HepG2 (cell line): ENCODE measurements around the gene CD3D. TPM values are rescaled to one million over a fixed set of nuclear protein-coding genes. Genes with fewer than 3 reads are reported as not detected.

Experiments used
- ATAC-seq: fragments of 200-7000 bp; cut with Tn5 transposase; 3 replicates; pipeline ENCODE4 v1.9.1; 2020; ENCODE audit warnings: mild to moderate bottlenecking, moderate library complexity
- BruUV-seq: library from RNA; stranded (reverse); fragments of 400-500 nt; replicated peaks from 2 replicates; lab custom pipeline; 2021; lab: Mats Ljungman, UMichigan
- CTCF ChIA-PET: fragments of 300-600 bp; formaldehyde crosslinking; extraction: SDS; loops from one replicate; lab custom pipeline; 2021; ENCODE audit warnings: low total read pairs, inconsistent platforms, low intra/inter-chr PET ratio; lab: Yijun Ruan, JAX
- POLR2A ChIA-PET: fragments of 350-600 bp; sonication (Branson Sonifier 250); formaldehyde crosslinking; loops from one replicate; lab custom pipeline; 2020; ENCODE audit warnings: antibody characterized with exemption, inconsistent platforms; lab: Yijun Ruan, JAX
- DNase-seq: peaks from one replicate; pipeline ENCODE4 v3.0.0-alpha.2; 2015; ENCODE audit warnings: low spot score
- FAIRE-seq: peaks from 3 replicates; lab custom pipeline; 2011; peaks lifted over from hg19 to GRCh38; lab: Jason Lieb, UNC
- H2AFZ ChIP-seq: one replicate; pipeline ENCODE4 v1.6.1; 2011; ENCODE audit warnings: low read length, inconsistent platforms
- H3K27ac ChIP-seq: fragments of 300-600 bp; 3 replicates; pipeline ENCODE4 v1.8.0; 2011; ENCODE audit warnings: mixed run types, mild to moderate bottlenecking, mixed read lengths, low read length, inconsistent platforms; ENCODE audit not compliant: insufficient read depth; ENCODE audit errors: extremely low read length
- H3K27me3 ChIP-seq, 2 experiments: fragments of 200-600 bp in 1 of 2; 2 replicates in 1 of 2; 3 replicates in 1 of 2; pipeline versions ENCODE4 v1.6.0 to v1.8.0; 2011; ENCODE audit warnings: low read length in 2 of 2, mild to moderate bottlenecking in 2 of 2, moderate library complexity in 2 of 2, inconsistent platforms in 1 of 2; ENCODE audit not compliant: insufficient read depth in 2 of 2, control insufficient read depth in 1 of 2
- H3K36me3 ChIP-seq, 2 experiments: fragments of 200-600 bp in 1 of 2; replicated peaks in 1 of 2; 2 replicates in 1 of 2; 3 replicates in 1 of 2; pipeline versions ENCODE4 v1.5.1 to v1.8.0; 2011; ENCODE audit warnings: low read length in 2 of 2, inconsistent platforms in 1 of 2; ENCODE audit not compliant: insufficient read depth in 2 of 2, control insufficient read depth in 1 of 2
- H3K4me1 ChIP-seq: 2 replicates; pipeline ENCODE4 v1.5.1; 2012; ENCODE audit warnings: low read length, inconsistent platforms; ENCODE audit not compliant: insufficient read depth
- H3K4me2 ChIP-seq: 2 replicates; pipeline ENCODE4 v1.6.0; 2011; ENCODE audit warnings: low read depth, low read length, inconsistent platforms
- H3K4me3 ChIP-seq, 3 experiments: fragments of 200-600 bp in 1 of 3; sonication (generic), shearing (Covaris generic) in 1 of 3; replicated peaks in 1 of 3; 2 replicates each; pipeline ENCODE4 v1.5.1; 2011 to 2016; ENCODE audit warnings: low read length in 3 of 3, inconsistent platforms in 2 of 3, low read depth in 2 of 3, mild to moderate bottlenecking in 2 of 3, control low read depth in 1 of 3, mixed read lengths in 1 of 3; ENCODE audit not compliant: insufficient read depth in 1 of 3
- H3K79me2 ChIP-seq: one replicate; pipeline ENCODE4 v1.6.1; 2011; ENCODE audit warnings: low read length, inconsistent platforms; ENCODE audit not compliant: insufficient read depth
- H3K9ac ChIP-seq: 2 replicates; pipeline ENCODE4 v1.6.0; 2011; ENCODE audit warnings: mild to moderate bottlenecking, low read depth, low read length, inconsistent platforms; ENCODE audit not compliant: insufficient read depth
- H3K9me3 ChIP-seq: 2 replicates; pipeline ENCODE4 v1.5.1; 2012; ENCODE audit warnings: mild to moderate bottlenecking, low read length
- H4K20me1 ChIP-seq: 2 replicates; pipeline ENCODE4 v1.6.0; 2011; ENCODE audit warnings: inconsistent platforms, mild to moderate bottlenecking, low read length, moderate library complexity; ENCODE audit not compliant: insufficient read depth
- ISX ChIP-seq: sonication (generic); formaldehyde crosslinking; conservative IDR thresholded peaks from 2 replicates; pipeline ENCODE4 v1.5.0; 2020; ENCODE audit warnings: missing genetic modification reagents
- MATR3 ChIP-seq: sonication (generic); formaldehyde crosslinking; IDR thresholded peaks from 2 replicates; pipeline ENCODE4 v1.4.0; 2020; ENCODE audit warnings: missing genetic modification reagents
- MBD4 ChIP-seq: IDR thresholded peaks from 2 replicates; pipeline ENCODE4 v1.6.1; 2012; ENCODE audit warnings: low read length, inconsistent platforms, borderline replicate concordance
- MYNN ChIP-seq: sonication (generic); formaldehyde crosslinking; IDR thresholded peaks from 2 replicates; pipeline ENCODE4 v1.4.0; 2020; ENCODE audit warnings: mild to moderate bottlenecking, low read depth, missing genetic modification reagents
- SMARCC2 ChIP-seq: fragments of 450-650 bp; IDR thresholded peaks from 2 replicates; pipeline ENCODE4 v1.6.1; 2017; ENCODE audit warnings: antibody characterized with exemption, mild to moderate bottlenecking
- ZNF326 ChIP-seq: sonication (generic); formaldehyde crosslinking; IDR thresholded peaks from 2 replicates; pipeline ENCODE4 v1.4.0; 2020; ENCODE audit warnings: missing genetic modification reagents, borderline replicate concordance
- ZNF547 ChIP-seq: sonication (generic); formaldehyde crosslinking; IDR thresholded peaks from 2 replicates; pipeline ENCODE4 v1.5.1; 2020; ENCODE audit warnings: mild to moderate bottlenecking, missing genetic modification reagents
- WGBS: methylation state at CpG from one replicate; pipeline ENCODE4 v1.1.6; 2017; ENCODE audit warnings: low lambda C conversion rate; 5-methylcytosine and 5-hydroxymethylcytosine counted together
- in situ Hi-C: cut with HindIII; loops from 2 replicates; pipeline ENCODE4 v1.10.0; 2017; ENCODE audit warnings: low pct_unique_long_range_greater_than_20kb; ENCODE audit not compliant: extremely low pct_ligation_motif_present
- intact Hi-C: fragments of 100-400 bp; cut with micrococcal nuclease; formaldehyde crosslinking; loops from one replicate; pipeline ENCODE4 v1.10.0; 2022; ENCODE audit not compliant: unreplicated experiment
- polyA plus RNA-seq, 8 experiments: library from polyadenylated mRNA; depleted of rRNA in 3 of 8; stranded (reverse) in 7 of 8; unstranded in 1 of 8; fragments of >200 nt; fragmentation: Illumina TruSeq in 4 of 8; extraction: Trizol in 4 of 8; gene quantifications; 2 replicates each; pipeline versions ENCODE4 v1.2.1 to v1.2.3, GENCODE V29; 2011 to 2016; ENCODE audit warnings: low read depth in 4 of 8, missing spikeins in 1 of 8, mixed read lengths in 1 of 8; ENCODE audit not compliant: insufficient read depth in 1 of 8
- total RNA-seq, 5 experiments: library from RNA; depleted of rRNA; stranded (reverse); fragments of >200 nt; fragmentation: Illumina TruSeq; extraction: Trizol; gene quantifications; 2 replicates each; pipeline ENCODE4 v1.2.3, GENCODE V29; 2016; ENCODE audit warnings: low read depth in 1 of 5
- TF ChIP-seq, protein P1 (sequence below): sonication (generic); formaldehyde crosslinking; IDR thresholded peaks from 2 replicates; pipeline ENCODE4 v1.8.1; 2023; ENCODE audit warnings: missing genetic modification reagents, inconsistent platforms, borderline replicate concordance
- TF ChIP-seq, protein P2 (sequence below): sonication (generic); formaldehyde crosslinking; IDR thresholded peaks from 2 replicates; pipeline ENCODE4 v1.4.0; 2020; ENCODE audit warnings: missing genetic modification reagents
- TF ChIP-seq, protein P3 (sequence below): IDR thresholded peaks from 2 replicates; pipeline ENCODE4 v1.6.1; 2016; ENCODE audit warnings: missing biosample characterization, missing genetic modification reagents, low read depth
- TF ChIP-seq, protein P4 (sequence below), 2 experiments: fragments of 450-650 bp in 1 of 2; sonication (generic) in 1 of 2; formaldehyde crosslinking in 1 of 2; IDR thresholded peaks; 2 replicates each; pipeline versions ENCODE4 v1.6.1 to v1.8.0; 2016 to 2022; ENCODE audit warnings: antibody characterized with exemption in 1 of 2, mild to moderate bottlenecking in 1 of 2, missing genetic modification reagents in 1 of 2

The CD3D gene
- total and polyA plus RNA-seq, 2 of the 13 experiments (the other 11 are each of a cell fraction or from before 2014, with no cell fraction given) = 0.66 to 6.6 TPM

DNA sequence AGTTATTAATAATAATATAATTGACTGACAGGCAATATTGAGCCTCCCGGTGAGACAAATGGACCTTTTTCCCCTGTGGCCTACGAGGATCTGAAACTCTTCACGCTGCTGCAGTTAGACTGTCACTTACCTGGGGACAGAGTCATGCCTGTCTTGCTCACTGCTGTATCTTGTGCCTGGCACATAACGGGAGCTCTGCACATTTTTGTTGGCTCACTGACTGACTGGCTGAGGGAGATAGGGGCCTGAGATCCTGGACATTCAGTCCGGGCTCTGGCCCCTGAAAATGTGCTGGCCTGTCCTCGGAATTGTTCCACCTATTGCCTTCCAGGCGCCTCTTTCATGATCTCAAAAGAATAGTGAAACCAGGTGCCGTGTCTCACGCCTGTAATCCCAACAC lies 743 bp upstream of the CD3D start:
- Histone ChIP-seq H3K27ac (no peak overlapping the region), H3K4me1 (peaks cover 30% of the 10 kb centered on the region), H3K4me3 (no peak overlapping the region), H3K79me2 (no peaks in the 10 kb centered on the region), H3K27me3 (peaks cover 3 to 24% of the 10 kb centered on the region in 2 experiments; a peak in 2 of 5 replicates), H3K36me3 (no peaks in the 10 kb centered on the region), H3K9me3 (no peaks in the 10 kb centered on the region), H3K9ac (no peak overlapping the region), H2AFZ (no peak overlapping the region), H3K4me2 (no peak overlapping the region), H4K20me1 (no peaks in the 10 kb centered on the region)
- FAIRE-seq (no peak), DNase-seq (no peak), ATAC-seq (no peak)
- no TSS peak for BruUV-seq
- WGBS = 49% methylated on average over 6 of the region's 9 CpGs
- intact Hi-C loops (no loop called here), in situ Hi-C loops (no loop called here)
- CTCF ChIA-PET = no interaction called here
- POLR2A ChIA-PET = no interaction called here
- TF ChIP-seq, protein P1, sequence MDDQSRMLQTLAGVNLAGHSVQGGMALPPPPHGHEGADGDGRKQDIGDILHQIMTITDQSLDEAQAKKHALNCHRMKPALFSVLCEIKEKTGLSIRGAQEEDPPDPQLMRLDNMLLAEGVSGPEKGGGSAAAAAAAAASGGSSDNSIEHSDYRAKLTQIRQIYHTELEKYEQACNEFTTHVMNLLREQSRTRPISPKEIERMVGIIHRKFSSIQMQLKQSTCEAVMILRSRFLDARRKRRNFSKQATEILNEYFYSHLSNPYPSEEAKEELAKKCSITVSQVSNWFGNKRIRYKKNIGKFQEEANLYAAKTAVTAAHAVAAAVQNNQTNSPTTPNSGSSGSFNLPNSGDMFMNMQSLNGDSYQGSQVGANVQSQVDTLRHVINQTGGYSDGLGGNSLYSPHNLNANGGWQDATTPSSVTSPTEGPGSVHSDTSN = no peak
- TF ChIP-seq MYNN (CRISPR knock-in tag) (no peak), ISX (CRISPR knock-in tag) (no peak), SMARCC2 (no peak), MATR3 (CRISPR knock-in tag) (no peak), ZNF326 (no peak), MBD4 (no peak), ZNF547 (CRISPR knock-in tag) (no peak)
- TF ChIP-seq, protein P2, sequence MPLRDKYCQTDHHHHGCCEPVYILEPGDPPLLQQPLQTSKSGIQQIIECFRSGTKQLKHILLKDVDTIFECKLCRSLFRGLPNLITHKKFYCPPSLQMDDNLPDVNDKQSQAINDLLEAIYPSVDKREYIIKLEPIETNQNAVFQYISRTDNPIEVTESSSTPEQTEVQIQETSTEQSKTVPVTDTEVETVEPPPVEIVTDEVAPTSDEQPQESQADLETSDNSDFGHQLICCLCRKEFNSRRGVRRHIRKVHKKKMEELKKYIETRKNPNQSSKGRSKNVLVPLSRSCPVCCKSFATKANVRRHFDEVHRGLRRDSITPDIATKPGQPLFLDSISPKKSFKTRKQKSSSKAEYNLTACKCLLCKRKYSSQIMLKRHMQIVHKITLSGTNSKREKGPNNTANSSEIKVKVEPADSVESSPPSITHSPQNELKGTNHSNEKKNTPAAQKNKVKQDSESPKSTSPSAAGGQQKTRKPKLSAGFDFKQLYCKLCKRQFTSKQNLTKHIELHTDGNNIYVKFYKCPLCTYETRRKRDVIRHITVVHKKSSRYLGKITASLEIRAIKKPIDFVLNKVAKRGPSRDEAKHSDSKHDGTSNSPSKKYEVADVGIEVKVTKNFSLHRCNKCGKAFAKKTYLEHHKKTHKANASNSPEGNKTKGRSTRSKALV (CRISPR knock-in tag) = no peak
- TF ChIP-seq, protein P3, sequence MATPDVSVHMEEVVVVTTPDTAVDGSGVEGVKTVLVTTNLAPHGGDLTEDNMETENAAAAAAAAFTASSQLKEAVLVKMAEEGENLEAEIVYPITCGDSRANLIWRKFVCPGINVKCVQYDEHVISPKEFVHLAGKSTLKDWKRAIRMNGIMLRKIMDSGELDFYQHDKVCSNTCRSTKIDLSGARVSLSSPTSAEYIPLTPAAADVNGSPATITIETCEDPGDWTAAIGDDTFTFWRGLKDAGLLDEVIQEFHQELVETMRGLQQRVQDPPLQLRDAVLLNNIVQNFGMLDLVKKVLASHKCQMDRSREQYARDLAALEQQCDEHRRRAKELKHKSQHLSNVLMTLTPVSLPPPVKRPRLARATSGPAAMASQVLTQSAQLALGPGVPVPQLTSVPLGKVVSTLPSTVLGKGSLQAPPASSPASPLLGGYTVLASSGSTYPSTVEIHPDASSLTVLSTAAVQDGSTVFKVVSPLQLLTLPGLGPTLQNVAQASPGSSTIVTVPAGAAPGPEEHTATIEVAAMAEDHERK (CRISPR knock-in tag) = no peak
- TF ChIP-seq, protein P4, sequence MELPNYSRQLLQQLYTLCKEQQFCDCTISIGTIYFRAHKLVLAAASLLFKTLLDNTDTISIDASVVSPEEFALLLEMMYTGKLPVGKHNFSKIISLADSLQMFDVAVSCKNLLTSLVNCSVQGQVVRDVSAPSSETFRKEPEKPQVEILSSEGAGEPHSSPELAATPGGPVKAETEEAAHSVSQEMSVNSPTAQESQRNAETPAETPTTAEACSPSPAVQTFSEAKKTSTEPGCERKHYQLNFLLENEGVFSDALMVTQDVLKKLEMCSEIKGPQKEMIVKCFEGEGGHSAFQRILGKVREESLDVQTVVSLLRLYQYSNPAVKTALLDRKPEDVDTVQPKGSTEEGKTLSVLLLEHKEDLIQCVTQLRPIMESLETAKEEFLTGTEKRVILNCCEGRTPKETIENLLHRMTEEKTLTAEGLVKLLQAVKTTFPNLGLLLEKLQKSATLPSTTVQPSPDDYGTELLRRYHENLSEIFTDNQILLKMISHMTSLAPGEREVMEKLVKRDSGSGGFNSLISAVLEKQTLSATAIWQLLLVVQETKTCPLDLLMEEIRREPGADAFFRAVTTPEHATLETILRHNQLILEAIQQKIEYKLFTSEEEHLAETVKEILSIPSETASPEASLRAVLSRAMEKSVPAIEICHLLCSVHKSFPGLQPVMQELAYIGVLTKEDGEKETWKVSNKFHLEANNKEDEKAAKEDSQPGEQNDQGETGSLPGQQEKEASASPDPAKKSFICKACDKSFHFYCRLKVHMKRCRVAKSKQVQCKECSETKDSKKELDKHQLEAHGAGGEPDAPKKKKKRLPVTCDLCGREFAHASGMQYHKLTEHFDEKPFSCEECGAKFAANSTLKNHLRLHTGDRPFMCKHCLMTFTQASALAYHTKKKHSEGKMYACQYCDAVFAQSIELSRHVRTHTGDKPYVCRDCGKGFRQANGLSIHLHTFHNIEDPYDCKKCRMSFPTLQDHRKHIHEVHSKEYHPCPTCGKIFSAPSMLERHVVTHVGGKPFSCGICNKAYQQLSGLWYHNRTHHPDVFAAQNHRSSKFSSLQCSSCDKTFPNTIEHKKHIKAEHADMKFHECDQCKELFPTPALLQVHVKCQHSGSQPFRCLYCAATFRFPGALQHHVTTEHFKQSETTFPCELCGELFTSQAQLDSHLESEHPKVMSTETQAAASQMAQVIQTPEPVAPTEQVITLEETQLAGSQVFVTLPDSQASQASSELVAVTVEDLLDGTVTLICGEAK (IDR thresholded peaks at IDR 0.05) = no peak
- TF ChIP-seq, protein P4 (CRISPR knock-in tag; IDR thresholded peaks at IDR 0.05) = no peak
